ENCODE results near the gene EIF4A2. TPM values are rescaled to one million over a fixed set of nuclear protein-coding genes. Genes with fewer than 3 reads are reported as not detected.

EIF4A2 gene
- total and polyA plus RNA-seq, 9 donors, result 347 to 961 (median 631) TPM

- intact Hi-C loops (cut with DNase I), result loop anchor here in 1 of 4 donors (10.0 kb wide), 1 partner anchor 199 kb away; the partner anchor contains the start of gene AHSG
- WGBS, 3 donors, result 73 to 82% (median 79%) methylated on average over 4 of the region's 4 CpGs
- no peak overlapping the region for H3K27ac ChIP-seq
- no peak for DNase-seq
- no peaks in the 10 kb centered on the region for H3K36me3 ChIP-seq
- TF ChIP-seq EP300 (IDR thresholded peaks at IDR 0.05) (no peak), CTCF (IDR thresholded peaks at IDR 0.05) (no peak), POLR2A (IDR thresholded peaks at IDR 0.05) (no peak)
- no peaks in the 10 kb centered on the region for H3K9me3 ChIP-seq
- no peaks in the 10 kb centered on the region for H3K27me3 ChIP-seq
- no peak overlapping the region for H3K4me3 ChIP-seq
- H3K4me1 ChIP-seq (ENCODE audit: insufficient read depth), result no peaks in the 10 kb centered on the region
These were observed 30.7 kb downstream of the EIF4A2 start for GRCh38 chr3:186814100-186814499.

DNA sequence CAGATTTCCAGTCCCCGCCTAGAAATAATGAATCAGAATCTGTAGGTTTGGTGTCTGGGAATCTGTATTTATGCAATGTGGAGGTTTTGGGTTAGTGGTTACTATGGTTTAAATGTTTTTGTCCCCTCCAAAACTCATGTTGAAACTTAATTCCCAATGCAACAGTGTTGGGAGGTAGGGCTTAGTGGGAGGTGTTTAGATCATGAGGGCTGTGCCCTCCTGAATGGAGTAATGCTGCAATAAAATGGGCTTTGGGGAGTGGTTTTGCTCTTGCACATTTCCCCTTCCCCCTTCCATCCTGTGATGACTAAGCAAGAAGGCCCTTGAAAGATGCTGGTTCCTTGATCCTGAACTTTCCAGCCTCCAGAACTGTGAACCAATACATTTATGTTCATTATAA is 32.1 kb downstream of the EIF4A2 start:
- Histone ChIP-seq H3K27me3 (no peaks in the 10 kb centered on the region), H3K4me3 (no peak overlapping the region), H3K9me3 (no peaks in the 10 kb centered on the region), H3K27ac (no peak overlapping the region), H3K36me3 (no peaks in the 10 kb centered on the region), H3K4me1 (ENCODE audit: insufficient read depth) (no peaks in the 10 kb centered on the region)
- DNase-seq, result no peak
- TF ChIP-seq EP300 (IDR thresholded peaks at IDR 0.05), result no peak
- TF ChIP-seq POLR2A (IDR thresholded peaks at IDR 0.05), result no peak
- no peak for TF ChIP-seq CTCF (IDR thresholded peaks at IDR 0.05)
- intact Hi-C loops (cut with DNase I), result loop anchor here in 1 of 4 donors (10.0 kb wide), 1 partner anchor 201 kb away; the partner anchor contains the start of gene AHSG
- WGBS, 3 donors, result 95 to 97% (median 96%) methylated on average over 1 of the region's 1 CpG

- WGBS, 3 donors, result 84 to 91% (median 84%) methylated on average over 5 of the region's 5 CpGs
- intact Hi-C loops (cut with DNase I), result loop anchor here in 1 of 4 donors (10.0 kb wide), 1 partner anchor 204 kb away; the partner anchor contains the start of gene AHSG
- H3K4me3 ChIP-seq, result no peak overlapping the region
- DNase-seq, result no peak
- H3K36me3 ChIP-seq, result no peaks in the 10 kb centered on the region
- no peaks in the 10 kb centered on the region for H3K9me3 ChIP-seq
- H3K27me3 ChIP-seq, result no peaks in the 10 kb centered on the region
- H3K4me1 ChIP-seq (ENCODE audit: insufficient read depth), result no peaks in the 10 kb centered on the region
- no peak for TF ChIP-seq EP300 (IDR thresholded peaks at IDR 0.05)
- no peak overlapping the region for H3K27ac ChIP-seq
These were observed 35.1 kb downstream of the EIF4A2 start for GRCh38 chr3:186818516-186818915.

- H3K36me3 ChIP-seq, result no peaks in the 10 kb centered on the region
- intact Hi-C loops (cut with DNase I), result loop anchor here in 1 of 4 donors (10.0 kb wide), 1 partner anchor 204 kb away; the partner anchor contains the start of gene AHSG
- TF ChIP-seq EP300 (IDR thresholded peaks at IDR 0.05) (no peak), POLR2A (IDR thresholded peaks at IDR 0.05) (no peak), CTCF (IDR thresholded peaks at IDR 0.05) (no peak)
- WGBS, 3 donors, result 69 to 86% (median 78%) methylated on average over 1 of the region's 1 CpG
- H3K27ac ChIP-seq, result no peak overlapping the region
- no peak overlapping the region for H3K4me3 ChIP-seq
- H3K9me3 ChIP-seq, result no peaks in the 10 kb centered on the region
- DNase-seq, result no peak
- no peaks in the 10 kb centered on the region for H3K27me3 ChIP-seq
- no peaks in the 10 kb centered on the region for H3K4me1 ChIP-seq (ENCODE audit: insufficient read depth)
These were observed 35.6 kb downstream of the EIF4A2 start for GRCh38 chr3:186818956-186819355.
